Loucy (cell line): ENCODE data around the gene INPP4B.
"Not testable (repeated sequence)": the region's sequence is repeated elsewhere in the genome, so short reads cannot be mapped to it uniquely, and the experiment has no call there.

Source experiments
- H2AFZ ChIP-seq: fragments of 200-600 bp; sonication (generic); 2 replicates; pipeline ENCODE4 v1.6.0; 2016; ENCODE audit warnings: antibody characterized with exemption, mild to moderate bottlenecking, low read length, moderate library complexity
- H3F3A ChIP-seq: fragments of 200-600 bp; 2 replicates; pipeline ENCODE4 v1.6.0; 2016; ENCODE audit warnings: antibody characterized with exemption, low read depth, mild to moderate bottlenecking
- H3K27me3 ChIP-seq: fragments of 200-600 bp; sonication (generic); 2 replicates; pipeline ENCODE4 v1.6.1; 2014; ENCODE audit warnings: low read length, mild to moderate bottlenecking; ENCODE audit not compliant: insufficient read depth, poor library complexity, severe bottlenecking
- H3K36me3 ChIP-seq: fragments of 200-600 bp; sonication (generic); 2 replicates; pipeline ENCODE4 v1.6.1; 2016; ENCODE audit warnings: low read length; ENCODE audit not compliant: insufficient read depth
- H3K4me1 ChIP-seq: fragments of 200-600 bp; sonication (generic); 2 replicates; pipeline ENCODE4 v1.5.1; 2014; ENCODE audit warnings: low read length, mild to moderate bottlenecking; ENCODE audit not compliant: insufficient read depth, poor library complexity, severe bottlenecking
- H3K4me2 ChIP-seq: fragments of 200-600 bp; sonication (generic); 2 replicates; pipeline ENCODE4 v1.6.0; 2014; ENCODE audit warnings: antibody characterized with exemption, low read length, low read depth, mild to moderate bottlenecking; ENCODE audit not compliant: poor library complexity, severe bottlenecking
- H3K4me3 ChIP-seq: fragments of 200-600 bp; sonication (generic); 2 replicates; pipeline ENCODE4 v1.5.1; 2014; ENCODE audit warnings: low read length, mild to moderate bottlenecking, mixed read lengths; ENCODE audit not compliant: poor library complexity, severe bottlenecking
- H3K79me2 ChIP-seq: fragments of 200-600 bp; sonication (generic); 2 replicates; pipeline ENCODE4 v1.6.1; 2014; ENCODE audit warnings: low read length; ENCODE audit not compliant: insufficient read depth
- H3K9ac ChIP-seq: fragments of 200-600 bp; sonication (generic); 2 replicates; pipeline ENCODE4 v1.6.0; 2014; ENCODE audit warnings: mild to moderate bottlenecking, low read depth, low read length, moderate library complexity; ENCODE audit not compliant: poor library complexity, severe bottlenecking
- H3K9me2 ChIP-seq: fragments of 200-600 bp; sonication (generic); replicated peaks from 2 replicates; pipeline ENCODE4 v1.6.1; 2016; ENCODE audit warnings: low read depth, low read length, mixed read lengths
- H3K9me3 ChIP-seq: fragments of 200-600 bp; sonication (generic); 2 replicates; pipeline ENCODE4 v1.6.1; 2014; ENCODE audit warnings: mild to moderate bottlenecking, antibody characterized with exemption, low read length, low read depth; ENCODE audit not compliant: insufficient read depth
- H4K20me1 ChIP-seq: fragments of 200-600 bp; sonication (generic); 2 replicates; pipeline ENCODE4 v1.6.0; 2014; ENCODE audit warnings: antibody characterized with exemption, low read length, mild to moderate bottlenecking; ENCODE audit not compliant: insufficient read depth, poor library complexity, severe bottlenecking
- CTCF ChIP-seq: fragments of 200-600 bp; sonication (generic); conservative IDR thresholded peaks from 2 replicates; pipeline ENCODE4 v1.5.1; 2014; ENCODE audit warnings: mild to moderate bottlenecking, antibody characterized with exemption, low read length
- EZH2phosphoT487 ChIP-seq: fragments of 200-600 bp; IDR thresholded peaks from 2 replicates; pipeline ENCODE4 v1.6.1; 2018; ENCODE audit warnings: antibody characterized with exemption, mild to moderate bottlenecking, moderate library complexity, borderline replicate concordance

The INPP4B gene

GRCh38 chr4:142516686-142517526 lies 329.2 kb downstream of the INPP4B start:
- Histone ChIP-seq H3K36me3 (no peaks in the 10 kb centered on the region), H3K4me3 (no peak overlapping the region), H3K27me3 (no peaks in the 10 kb centered on the region), H3F3A (no peaks in the 10 kb centered on the region), H4K20me1 (no peaks in the 10 kb centered on the region), H3K9ac (no peak overlapping the region), H2AFZ (0 out of 2 replicates have a peak overlapping the region, but pooled peaks have one; percentile 6), H3K4me2 (no peak overlapping the region), H3K4me1 (no peaks in the 10 kb centered on the region), H3K79me2 (no peaks in the 10 kb centered on the region), H3K9me3 (no peaks in the 10 kb centered on the region), H3K9me2 (no peaks in the 10 kb centered on the region)
- no peak for TF ChIP-seq EZH2phosphoT487
- TF ChIP-seq CTCF = no peak

- Histone ChIP-seq H3K9ac (no peak overlapping the region), H4K20me1 (no peaks in the 10 kb centered on the region), H3K4me2 (no peak overlapping the region), H3K9me3 (no peaks in the 10 kb centered on the region), H3K36me3 (no peaks in the 10 kb centered on the region), H3K27me3 (no peaks in the 10 kb centered on the region), H3K4me1 (no peaks in the 10 kb centered on the region), H3F3A (no peaks in the 10 kb centered on the region), H3K4me3 (no peak overlapping the region), H3K9me2 (no peaks in the 10 kb centered on the region), H3K79me2 (no peaks in the 10 kb centered on the region), H2AFZ (no peak overlapping the region)
- TF ChIP-seq CTCF (no peak), EZH2phosphoT487 (no peak)
These were observed 333.9 kb downstream of the INPP4B start for GRCh38 chr4:142512161-142512560.

- Histone ChIP-seq H2AFZ (no peak overlapping the region), H3K4me1 (no peaks in the 10 kb centered on the region), H3K79me2 (no peaks in the 10 kb centered on the region), H3K9me2 (no peaks in the 10 kb centered on the region), H3F3A (no peaks in the 10 kb centered on the region), H3K9ac (no peak overlapping the region), H3K4me2 (no peak overlapping the region), H3K36me3 (no peaks in the 10 kb centered on the region), H4K20me1 (no peaks in the 10 kb centered on the region), H3K9me3 (no peaks in the 10 kb centered on the region), H3K4me3 (no peak overlapping the region), H3K27me3 (no peaks in the 10 kb centered on the region)
- no peak for TF ChIP-seq CTCF
- no peak for TF ChIP-seq EZH2phosphoT487
These were observed 336.2 kb downstream of the INPP4B start for GRCh38 chr4:142509881-142510280.

- not testable (repeated sequence) for H3K36me3 ChIP-seq
These were observed 336.7 kb downstream of the INPP4B start for GRCh38 chr4:142509381-142509780.

More at GRCh38 chr4:142509381-142509780, 336.7 kb downstream of the INPP4B start:
- not testable (repeated sequence) for H3K79me2 ChIP-seq, H3K9ac ChIP-seq, H3K4me2 ChIP-seq, H3K27me3 ChIP-seq, H3F3A ChIP-seq, H3K4me1 ChIP-seq, H3K4me3 ChIP-seq, H3K9me2 ChIP-seq, H2AFZ ChIP-seq, H4K20me1 ChIP-seq, H3K9me3 ChIP-seq
